GM12878 (cell line): ENCODE results near the gene HS6ST1.

Experiments
- FOXK2 ChIP-seq: fragments of 450-650 bp; IDR thresholded peaks from 2 replicates; pipeline ENCODE4 v1.6.1; 2017; ENCODE audit warnings: mild to moderate bottlenecking, moderate library complexity
- GABPA ChIP-seq: IDR thresholded peaks from 2 replicates; pipeline ENCODE4 v1.6.1; 2014; ENCODE audit warnings: antibody characterized with exemption, low read depth, mild to moderate bottlenecking, inconsistent platforms
- POLR2A ChIP-seq: IDR thresholded peaks from 2 replicates; pipeline ENCODE4 v1.6.1; 2011; ENCODE audit warnings: low read depth, mild to moderate bottlenecking, low read length
- SUPT20H ChIP-seq: IDR thresholded peaks from 2 replicates; pipeline ENCODE4 v1.6.1; 2011; ENCODE audit warnings: low read depth, mild to moderate bottlenecking, low read length, moderate library complexity, borderline replicate concordance; ENCODE audit not compliant: control insufficient read depth
- YBX1 ChIP-seq: fragments of 450-650 bp; IDR thresholded peaks from 2 replicates; pipeline ENCODE4 v1.6.1; 2016; ENCODE audit warnings: antibody characterized with exemption

DNA sequence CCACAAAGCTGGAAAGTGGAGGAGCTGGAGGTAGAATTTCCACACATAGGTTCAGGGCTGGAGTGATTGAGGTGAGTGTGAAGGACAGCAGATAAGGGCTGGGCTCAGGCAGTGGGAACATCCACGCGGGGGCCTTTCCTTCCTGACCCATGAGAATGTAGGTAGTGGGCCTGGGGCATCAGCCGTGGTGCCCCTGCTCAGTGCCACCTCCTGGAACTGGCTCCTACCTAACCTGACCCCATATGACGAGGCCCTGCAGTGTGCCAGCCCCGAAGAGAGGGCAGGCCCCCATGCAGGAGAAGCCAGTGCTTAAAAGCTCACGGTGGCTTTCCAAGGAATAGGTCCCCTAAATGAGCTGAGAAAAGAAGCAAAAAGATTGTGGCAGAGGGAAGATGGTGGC lies 66.2 kb downstream of the HS6ST1 start:
- TF ChIP-seq FOXK2 (no peak), SUPT20H (no peak), POLR2A (no peak), GABPA (no peak), YBX1 (no peak)
